GM21576 (cell line): ENCODE results near the gene WASHC3.
"Not testable (repeated sequence)": the region's sequence is repeated elsewhere in the genome, so short reads cannot be mapped to it uniquely, and the experiment has no call there.

Experiments used
- ATAC-seq: cut with Tn5 transposase; IDR thresholded peaks from one replicate; pipeline ENCODE4 v1.9.1; 2021; ENCODE audit warnings: mild to moderate bottlenecking, moderate library complexity; ENCODE audit not compliant: unreplicated experiment

The WASHC3 gene, protein sequence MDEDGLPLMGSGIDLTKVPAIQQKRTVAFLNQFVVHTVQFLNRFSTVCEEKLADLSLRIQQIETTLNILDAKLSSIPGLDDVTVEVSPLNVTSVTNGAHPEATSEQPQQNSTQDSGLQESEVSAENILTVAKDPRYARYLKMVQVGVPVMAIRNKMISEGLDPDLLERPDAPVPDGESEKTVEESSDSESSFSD

DNA sequence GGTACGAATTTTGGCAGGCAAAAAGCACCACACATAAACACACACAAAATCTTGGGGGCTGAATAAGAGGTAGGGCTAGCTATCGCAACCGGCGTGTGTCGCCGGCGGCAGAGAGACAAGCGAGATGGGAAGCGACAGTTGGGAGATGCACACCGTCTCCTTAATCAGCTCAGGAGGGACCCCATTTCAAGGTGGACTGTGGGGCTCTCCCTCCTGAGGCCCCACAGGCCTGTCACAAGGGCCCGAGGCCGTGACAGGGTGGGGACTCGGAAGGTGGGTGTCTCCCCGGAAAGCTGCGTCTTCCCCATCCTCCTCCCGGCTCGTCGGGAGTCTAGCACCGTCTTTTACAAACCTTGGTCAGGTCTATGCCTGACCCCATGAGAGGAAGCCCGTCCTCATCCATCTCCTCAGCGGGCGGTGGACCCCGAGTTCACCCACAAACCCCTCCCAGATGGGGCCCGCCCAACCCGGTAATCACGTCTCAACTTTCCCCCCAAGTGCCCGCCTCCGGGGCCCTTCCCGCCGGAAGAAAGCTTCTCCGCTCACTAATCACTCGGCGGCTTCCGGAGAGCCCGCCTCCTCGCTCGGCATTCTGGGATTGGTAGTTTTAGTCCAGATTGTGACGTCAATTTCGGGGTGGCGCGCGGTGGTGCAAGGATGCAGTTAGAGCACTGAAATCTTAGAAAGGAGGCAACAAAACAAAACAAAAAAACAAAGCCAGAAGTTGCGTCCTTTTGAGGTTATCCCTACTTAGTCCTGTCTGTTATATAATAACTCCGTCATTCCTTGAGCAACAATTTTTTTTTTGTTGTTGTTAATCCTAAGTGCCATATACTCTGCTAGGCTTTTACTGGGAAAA is at the start of gene WASHC3:
TSS of gene WASHC3 (minus strand) at position 432 of the 859 bp plus-strand sequence. CDS start at position 403, 29 bp downstream.
- peak; percentile 96 for ATAC-seq

DNA sequence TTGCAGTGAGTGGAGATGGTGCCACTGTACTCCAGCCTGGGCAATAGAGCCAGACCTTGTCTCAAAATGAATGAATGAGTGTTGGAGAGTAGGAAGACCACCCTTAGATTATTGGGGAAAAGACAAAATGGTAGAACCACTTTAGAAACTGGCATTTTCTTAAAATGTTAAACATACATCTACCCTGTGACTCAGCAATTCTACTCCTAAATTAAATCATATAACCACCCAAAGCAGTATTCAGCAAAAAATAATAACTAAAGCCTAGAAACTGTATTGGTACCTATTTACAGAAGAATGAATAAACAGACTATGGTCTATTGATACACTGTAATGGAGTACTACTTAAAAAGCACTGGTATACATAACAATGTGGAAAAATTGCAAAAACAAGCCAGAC is 49.0 kb upstream of the WASHC3 start:
- ATAC-seq: no peak

GRCh38 chr12:102107970-102108369 is 46.2 kb upstream of the WASHC3 start:
- no peak for ATAC-seq

GRCh38 chr12:102106905-102107304 is 45.1 kb upstream of the WASHC3 start:
- no peak for ATAC-seq

GRCh38 chr12:102096855-102097254 is 35.1 kb upstream of the WASHC3 start:
- no peak for ATAC-seq

- ATAC-seq: no peak
These were observed 34.0 kb upstream of the WASHC3 start for GRCh38 chr12:102095677-102096263.

DNA sequence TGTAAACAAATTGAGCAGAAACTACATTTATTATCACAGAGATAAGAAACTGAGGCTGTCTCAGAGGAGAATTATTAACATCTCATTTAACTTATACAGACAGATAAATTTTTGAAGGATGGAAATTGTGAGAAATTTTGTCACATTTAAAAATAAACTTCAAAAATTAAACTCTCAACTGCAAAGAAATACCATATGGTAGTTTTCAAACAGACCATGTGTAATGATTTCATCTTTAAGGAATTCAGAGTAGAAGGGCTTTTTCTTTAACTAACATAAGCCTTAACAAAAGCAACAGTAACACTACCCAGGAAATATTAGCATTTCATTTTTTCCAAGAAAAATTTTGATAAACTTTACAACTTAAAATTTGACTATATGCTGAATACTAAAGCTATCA is 31.5 kb upstream of the WASHC3 start:
- no peak for ATAC-seq

DNA sequence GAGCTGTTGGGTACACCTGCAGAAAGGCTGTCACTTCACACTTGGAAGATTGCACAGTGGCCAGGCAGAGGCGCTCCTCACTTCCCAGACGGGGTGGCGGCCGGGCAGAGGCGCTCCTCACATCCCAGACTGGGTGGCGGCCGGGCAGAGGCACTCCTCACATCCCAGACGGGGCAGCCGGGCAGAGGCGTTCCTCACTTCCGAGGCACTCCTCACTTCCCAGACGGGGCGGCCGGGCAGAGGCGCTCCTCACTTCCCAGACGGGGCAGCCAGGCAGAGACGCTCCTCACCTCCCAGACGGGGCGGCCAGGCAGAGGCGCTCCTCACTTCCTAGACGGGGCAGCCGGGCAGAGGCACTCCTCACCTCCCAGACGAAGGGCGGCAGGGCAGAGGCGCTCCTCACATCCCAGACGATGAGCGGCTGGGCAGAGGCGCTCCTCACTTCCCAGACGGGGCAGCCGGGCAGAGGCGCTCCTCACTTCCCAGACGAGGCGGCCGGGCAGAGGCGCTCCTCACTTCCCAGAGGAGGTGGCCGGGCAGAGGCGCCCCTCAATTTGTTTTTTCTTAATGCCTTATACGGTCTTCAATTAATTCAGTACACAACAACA is 27.5 kb upstream of the WASHC3 start:
- not testable (repeated sequence) for ATAC-seq

DNA sequence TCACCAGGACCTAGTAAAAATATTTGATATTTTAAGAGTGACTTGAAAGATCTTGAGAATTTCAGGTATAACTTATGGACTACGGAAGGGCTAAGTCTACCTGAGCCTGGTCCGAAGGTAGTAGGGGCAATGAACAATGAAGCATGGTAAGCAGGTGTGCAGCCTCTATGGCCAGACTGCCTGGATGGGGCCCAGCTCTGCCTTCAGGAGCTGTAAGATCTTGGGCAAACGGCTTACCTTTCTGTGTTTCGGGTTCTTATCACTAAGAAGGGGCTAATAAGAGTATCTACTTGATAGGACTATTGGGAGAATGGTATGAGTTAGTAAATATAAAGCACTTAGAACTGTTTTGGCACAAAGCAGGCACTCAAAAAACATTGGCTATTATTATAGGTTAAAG is 19.1 kb upstream of the WASHC3 start:
- ATAC-seq: no peak

DNA sequence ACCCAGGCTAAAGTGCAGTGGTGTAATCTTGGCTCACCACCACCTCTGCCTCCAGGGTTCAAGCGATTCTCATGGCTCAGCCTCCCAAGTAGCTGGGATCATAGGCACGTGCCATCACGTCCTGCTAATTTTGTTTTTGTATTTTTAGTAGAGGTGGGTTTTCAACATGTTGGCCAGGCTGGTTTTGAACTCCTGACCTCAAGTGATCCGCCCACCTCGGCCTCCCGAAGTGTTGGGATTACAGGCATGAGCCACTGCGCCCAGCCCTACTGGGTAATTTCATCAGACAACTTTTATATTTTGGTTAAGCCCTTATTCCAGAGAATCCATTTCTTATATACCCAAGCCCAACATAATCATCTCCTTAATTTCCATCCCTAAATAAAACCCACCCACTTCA is 10.3 kb upstream of the WASHC3 start:
- not testable (repeated sequence) for ATAC-seq

GRCh38 chr12:102069707-102070106 is 7.9 kb upstream of the WASHC3 start:
- ATAC-seq: no peak

GRCh38 chr12:102067574-102068258 is 5.9 kb upstream of the WASHC3 start:
- ATAC-seq: no peak

DNA sequence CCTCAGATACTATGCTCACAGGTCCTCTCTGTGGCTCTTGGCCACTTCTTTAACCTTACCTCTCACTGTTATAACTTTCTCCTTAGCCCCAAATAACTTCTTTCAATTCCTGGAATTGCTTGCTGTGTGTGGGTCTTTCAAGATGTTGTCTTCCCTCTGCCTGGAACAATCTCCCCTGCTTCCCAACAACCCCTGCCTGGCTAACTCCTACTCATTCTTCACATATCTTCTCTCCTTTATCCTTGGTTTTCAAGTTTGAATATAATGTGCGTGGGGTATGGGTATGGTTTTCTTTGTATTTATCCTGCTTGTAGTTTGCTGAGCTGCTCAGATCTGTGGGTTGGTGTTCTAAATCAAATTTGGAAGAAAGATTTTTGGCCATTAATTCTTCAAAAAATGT is 2.7 kb upstream of the WASHC3 start:
- ATAC-seq: no peak

DNA sequence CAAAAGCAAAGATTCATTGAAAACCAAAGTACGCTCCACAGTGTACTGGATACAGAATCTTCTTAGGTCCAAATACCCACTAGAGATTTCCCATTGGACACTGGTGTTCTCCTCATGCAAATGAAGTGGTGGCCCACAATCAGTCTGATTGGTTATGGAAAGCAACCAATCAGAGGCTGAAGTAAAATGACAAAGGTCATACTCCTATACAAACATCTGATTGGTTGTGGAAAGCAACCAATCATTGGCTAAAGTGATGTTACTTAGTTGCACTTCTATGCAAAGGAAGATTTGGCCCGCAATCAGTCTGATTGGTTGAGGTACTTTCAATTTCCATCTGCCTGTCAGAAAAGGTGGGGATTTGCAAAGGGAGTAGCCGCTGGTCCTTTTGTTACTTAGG is 1.3 kb upstream of the WASHC3 start:
- no peak for ATAC-seq

- ATAC-seq: no peak
These were observed 622 bp upstream of the WASHC3 start for GRCh38 chr12:102062419-102062806.

GRCh38 chr12:102061096-102061559 is 663 bp downstream of the WASHC3 start:
- ATAC-seq: peak; percentile 32

DNA sequence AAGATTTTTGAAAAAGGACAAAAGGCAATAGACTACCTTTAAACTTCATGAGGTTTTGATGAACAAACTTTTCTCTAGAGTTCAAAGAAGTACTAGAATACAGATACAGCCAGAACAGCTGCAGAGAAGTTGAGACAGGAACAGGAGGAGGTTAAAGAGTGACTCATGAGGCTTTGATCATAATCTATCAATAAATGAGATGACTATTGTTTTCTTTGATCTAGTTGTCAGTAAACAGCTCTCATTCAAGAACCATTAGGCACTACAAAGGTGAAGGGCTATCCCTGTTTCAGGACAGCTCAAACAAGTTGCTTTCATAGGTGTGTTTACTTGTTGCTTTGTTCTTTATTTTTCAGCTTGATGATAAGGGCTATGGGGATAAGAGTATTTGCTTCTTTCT is 2.4 kb downstream of the WASHC3 start:
- no peak for ATAC-seq

DNA sequence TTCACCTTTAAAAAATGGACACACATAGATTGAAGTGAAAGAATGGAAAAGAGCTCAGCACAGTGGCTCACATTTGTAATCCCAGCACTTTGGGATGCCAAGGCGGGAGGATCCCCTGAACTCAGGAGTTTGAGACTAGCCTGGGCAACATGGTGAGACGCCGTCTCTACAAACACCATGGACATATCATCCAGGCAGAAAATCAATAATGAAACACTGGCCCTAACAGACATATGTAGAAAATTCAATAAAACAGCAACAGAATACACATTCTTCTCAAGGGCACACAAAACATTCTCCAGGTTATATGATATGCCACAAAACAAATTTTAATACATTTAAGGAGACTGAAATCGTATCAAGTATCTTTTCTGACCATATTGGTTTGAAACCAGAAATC is 7.4 kb downstream of the WASHC3 start:
- no peak for ATAC-seq

DNA sequence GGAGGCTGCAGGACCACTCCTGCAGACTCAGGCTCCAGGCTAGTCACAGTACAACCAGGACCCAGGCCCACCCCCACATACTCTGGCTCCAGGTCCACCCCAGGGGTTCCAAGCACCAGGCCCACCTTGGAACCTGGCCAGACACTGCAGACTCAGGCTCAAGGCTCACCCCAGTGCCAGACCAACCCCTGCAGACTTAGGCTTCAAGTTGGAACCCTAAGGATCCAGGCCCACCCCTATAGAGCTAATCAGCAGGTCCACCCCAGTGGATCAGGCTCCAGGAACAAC is 8.8 kb downstream of the WASHC3 start:
- ATAC-seq: no peak

GRCh38 chr12:102052192-102053061 is 9.4 kb downstream of the WASHC3 start:
- ATAC-seq: no peak
